ENCODE measurements around the gene KCNT2.

Gene KCNT2

DNA sequence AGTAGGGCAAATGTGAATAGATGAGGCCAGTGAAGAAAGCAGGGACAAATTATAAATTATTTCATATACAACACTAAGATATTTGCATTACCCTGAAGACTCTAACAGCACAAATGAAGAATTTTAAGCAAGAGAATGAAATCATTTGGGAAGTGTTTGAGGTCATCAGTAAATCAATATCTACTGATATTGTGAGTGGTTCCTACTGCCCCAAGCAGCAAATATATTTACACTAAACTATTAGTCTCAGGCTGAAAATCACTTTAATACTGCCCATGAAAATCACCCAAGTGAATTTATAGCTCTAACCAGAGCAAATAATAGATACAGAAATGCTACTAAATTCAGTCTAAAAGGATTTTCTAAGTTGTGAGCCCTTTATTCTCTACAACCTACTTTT is 163.6 kb downstream of the KCNT2 start:
- no peak for DNase-seq

DNA sequence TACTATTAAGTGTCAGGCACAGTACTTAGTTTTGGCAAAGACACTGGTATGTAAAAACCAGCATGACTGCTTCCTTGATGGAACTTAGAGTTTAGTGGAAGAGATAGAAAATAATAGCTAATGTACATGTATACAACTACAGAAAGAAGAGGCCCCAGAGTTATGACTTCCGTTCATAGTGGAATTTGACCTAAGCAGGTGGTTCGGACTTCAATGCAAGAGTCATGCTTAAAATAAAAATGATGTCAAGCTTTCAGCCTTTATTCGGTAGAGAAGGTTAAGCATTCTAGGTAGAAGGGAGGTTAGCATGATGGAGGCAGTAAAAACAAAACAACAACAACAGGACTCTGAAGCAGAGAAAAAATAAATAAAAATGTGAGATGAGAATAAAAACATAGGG is 165.9 kb downstream of the KCNT2 start:
- no peak for DNase-seq

DNA sequence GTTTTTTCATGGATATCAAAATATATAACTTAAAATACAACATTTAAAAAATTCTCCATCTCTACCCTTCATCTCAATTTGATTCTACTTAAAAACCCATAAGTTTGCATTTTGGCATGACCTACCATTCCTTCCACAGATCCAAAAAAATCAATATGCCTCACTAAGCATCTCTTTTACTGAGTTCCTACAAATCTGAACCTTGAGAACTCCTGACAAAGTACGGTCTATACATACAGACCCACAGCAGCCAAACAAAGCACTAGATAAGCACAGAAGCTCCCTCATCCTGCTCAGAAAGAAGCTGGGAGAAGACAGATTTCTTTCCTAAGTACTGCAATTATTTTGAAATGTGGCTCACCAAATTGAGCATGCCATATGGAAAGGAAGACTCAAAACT is 167.5 kb downstream of the KCNT2 start:
- no peak for DNase-seq

DNA sequence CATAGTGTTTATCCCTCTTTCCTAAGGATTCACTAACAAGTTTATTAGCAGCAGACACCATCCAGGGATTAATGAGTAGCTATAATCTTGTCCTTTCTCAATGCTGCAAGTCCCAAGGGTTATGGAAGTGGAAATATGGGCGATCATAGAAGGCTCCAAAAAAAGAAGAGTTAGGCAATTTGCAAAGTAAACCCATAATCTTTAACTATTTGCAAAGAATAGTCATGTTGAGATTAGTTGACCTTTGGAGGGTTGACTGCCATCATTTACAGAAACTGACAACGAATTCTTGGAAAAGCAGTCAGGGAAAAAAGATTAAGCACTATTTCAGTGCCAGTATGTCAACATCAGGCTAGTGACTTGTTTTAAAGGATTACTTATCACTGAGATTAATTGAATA is 169.9 kb downstream of the KCNT2 start:
- no peak for DNase-seq

DNA sequence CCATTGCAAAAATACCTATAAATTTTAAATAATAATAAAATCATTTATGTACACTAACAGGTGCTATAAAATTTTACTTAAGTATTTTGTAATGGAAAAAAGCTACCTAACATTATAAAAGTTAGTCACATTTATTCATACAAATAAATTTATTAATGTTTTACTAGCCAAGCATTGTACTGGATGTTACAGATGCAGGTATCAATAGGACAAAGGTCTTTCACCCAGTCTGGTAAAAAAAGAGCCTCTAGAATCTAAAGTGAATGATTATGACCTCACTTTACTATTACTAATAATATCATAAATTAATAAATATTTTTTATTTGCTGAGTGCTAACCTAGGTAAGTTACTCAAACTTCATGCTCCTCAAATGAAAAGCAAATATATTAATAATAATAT is 170.6 kb downstream of the KCNT2 start:
- DNase-seq, result no peak

DNA sequence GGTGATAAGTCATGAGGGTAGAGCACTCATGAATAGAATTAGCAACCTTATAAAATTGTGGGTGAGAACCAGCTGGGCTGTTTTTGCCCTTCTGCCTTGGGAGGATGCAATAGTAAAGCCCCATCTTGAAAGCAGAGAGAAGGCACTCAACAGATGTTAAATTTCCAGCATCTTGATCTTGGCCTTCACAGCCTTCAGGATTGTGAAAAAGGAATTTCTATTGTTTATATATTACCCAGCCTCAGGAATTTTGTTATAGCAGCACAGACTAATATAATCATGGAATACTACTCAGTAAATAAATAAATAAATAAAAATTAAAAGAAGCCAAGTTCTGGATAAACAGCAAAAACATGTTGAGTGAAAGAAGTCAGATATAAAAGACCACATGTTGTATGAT is 175.2 kb downstream of the KCNT2 start:
- no peak for DNase-seq

DNA sequence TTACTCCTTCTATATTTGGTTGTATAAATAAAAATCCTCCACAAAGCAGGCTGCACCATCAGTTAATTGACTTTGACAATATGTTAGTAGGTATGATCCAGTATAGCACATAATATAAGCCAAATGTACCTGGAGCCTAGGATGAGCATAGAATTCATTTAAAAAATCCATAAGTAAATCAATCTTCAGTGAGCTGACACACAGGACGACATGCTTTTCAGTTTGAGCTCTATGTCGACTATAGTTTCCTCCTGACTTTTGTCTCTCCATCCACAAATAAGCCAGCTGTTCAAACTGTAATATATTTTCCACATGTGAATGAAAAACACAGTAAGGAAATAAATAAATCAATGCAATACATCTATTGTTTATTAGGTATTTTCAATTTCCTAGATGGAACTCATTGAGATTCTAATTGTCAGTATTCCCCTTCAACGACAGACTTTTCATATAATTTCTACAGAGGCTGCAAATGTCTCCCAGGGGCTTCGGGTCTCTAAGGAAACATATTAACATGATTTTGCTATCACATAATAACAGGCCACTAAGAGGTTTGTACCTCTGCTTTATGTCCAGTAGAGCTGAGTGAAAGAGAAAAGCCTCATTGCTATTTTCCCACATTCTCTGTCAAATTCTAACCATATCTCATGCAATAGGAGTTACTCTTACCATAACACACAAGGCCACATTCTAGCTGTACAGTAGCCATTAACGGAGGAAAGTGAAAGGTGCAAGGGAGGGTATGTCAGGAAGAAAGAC is 180.1 kb downstream of the KCNT2 start:
- DNase-seq, result no peak

DNA sequence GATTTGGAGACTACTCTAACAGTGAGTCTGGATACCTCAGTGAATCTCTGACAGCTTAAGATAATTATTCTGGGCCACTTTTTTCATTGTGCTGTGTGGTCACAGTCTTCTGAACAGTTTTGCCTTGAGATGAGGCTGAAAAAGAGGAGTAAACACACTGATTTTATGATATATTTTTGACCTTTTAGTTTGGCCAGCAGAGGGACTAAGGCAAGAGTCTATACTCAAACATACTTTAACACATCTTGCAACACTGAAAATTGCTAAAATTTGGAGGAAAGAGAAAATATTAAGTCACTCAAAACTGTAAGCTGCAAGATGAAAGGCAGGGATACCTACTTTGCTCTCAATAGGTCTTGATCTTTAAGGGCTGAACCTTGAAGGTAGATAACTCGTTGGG is 182.7 kb downstream of the KCNT2 start:
- no peak for DNase-seq

DNA sequence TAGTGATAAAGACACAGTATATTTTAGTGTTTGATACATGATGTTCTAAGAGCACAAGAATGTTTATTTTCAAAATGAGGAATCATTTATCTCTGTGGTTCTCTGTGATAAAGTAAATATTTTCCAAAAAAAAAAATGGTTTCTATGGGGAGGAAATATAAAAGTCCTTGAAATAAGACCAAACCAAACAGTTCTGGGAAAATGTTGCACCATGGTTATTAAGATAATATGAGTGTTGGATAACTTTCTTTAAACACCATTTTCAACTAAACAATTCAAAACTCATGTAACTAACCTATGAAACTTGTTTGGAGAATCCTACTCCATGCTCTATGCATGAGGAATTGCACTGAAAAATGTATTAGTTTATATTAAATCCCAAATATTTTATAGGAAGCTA is 184.6 kb downstream of the KCNT2 start:
- DNase-seq, result no peak

DNA sequence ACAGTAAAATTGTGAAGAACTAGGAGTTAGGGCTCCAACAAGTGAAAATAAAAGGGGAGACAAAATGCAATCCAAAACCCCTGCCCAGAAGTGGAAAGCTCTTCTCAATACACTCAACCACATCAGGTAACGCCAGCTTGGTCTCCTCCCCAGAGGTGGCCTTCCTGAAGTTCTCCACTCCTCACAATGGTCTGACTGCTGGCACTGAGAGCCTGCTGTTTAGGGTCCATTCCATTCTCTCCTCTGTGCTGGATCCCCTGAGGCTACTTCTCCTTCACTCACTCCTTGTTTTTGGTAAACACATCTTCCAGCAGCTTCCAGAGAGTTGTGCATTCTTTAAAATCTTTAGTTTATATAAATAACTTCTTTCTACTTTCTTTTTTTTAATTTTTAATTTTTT is 189.5 kb downstream of the KCNT2 start:
- no peak for DNase-seq

DNA sequence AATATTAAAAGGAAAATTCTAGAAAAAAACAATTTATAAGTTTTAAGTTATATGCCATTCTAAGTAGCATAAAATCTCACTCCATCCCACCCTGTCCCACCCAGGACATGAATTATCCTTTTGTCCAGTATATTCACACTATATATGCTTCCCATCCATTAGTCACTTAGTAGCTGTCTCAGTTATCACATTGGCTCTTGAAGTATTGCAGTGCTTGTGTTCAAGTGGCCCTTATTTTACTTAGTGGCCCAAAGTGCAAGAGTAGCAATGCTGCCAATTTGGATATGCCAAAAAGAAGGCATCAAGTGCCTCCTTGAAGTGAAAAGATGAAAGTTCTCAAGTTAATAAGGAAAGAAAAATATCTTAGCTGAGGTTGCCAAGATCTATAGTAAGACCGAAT is 192.3 kb downstream of the KCNT2 start:
- DNase-seq, result no peak

DNA sequence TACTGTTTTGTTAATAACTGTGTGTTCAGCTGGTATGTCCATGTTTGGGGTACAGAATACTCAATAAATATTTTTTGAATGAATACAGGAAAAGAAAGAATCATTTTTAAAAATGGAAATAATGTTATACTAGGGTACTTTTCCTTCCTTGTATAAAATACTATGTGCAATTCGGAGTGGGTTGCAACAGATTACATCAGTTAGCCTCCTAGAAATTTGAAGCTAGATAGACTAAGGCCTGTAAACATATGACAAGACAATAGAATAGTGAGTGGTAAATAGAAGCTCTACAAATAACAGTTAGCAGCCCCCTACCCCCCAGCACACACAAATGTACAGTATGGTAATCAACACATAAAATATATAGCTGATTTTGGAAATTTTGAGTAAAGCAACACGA is 195.9 kb downstream of the KCNT2 start:
- no peak for DNase-seq

DNA sequence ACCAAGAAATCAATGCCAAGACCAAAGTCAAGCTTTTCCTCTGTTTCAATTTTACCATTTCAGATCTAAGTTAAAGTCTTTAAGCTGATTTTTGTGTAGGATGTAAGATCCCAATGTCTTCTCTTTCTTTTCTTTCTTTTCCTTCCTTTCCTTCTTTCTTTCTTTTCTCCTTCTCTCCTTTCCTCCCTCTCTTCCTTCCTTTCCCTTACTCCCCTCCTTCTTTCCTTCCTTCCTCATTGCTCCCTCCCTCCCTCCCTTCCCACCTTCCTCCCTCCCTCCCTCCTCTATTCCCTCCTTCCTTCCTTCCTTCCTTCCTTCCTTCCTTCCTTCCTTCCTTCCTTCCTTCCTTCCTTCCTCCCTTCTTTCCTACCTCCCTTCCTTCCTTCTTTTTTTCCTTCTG is 197.5 kb downstream of the KCNT2 start:
- DNase-seq, result no peak

DNA sequence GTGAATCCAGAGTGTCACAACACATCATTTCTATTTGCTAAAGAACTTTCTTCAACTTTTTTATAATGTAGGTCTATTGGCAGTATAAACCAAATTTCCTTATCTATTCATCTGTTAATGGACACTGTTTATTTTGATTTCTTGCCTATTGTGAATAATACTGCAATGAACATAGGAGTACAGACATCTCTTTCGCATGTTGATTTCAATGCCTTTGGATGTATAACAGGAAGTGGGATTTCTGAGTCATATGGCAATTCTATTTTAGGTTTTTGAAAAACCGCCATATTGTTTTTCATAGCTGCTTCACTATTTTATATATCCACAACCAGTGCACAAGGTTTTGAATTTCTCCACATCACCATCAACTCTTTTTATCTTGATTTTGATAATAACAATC is 198.7 kb downstream of the KCNT2 start:
- DNase-seq, result no peak

DNA sequence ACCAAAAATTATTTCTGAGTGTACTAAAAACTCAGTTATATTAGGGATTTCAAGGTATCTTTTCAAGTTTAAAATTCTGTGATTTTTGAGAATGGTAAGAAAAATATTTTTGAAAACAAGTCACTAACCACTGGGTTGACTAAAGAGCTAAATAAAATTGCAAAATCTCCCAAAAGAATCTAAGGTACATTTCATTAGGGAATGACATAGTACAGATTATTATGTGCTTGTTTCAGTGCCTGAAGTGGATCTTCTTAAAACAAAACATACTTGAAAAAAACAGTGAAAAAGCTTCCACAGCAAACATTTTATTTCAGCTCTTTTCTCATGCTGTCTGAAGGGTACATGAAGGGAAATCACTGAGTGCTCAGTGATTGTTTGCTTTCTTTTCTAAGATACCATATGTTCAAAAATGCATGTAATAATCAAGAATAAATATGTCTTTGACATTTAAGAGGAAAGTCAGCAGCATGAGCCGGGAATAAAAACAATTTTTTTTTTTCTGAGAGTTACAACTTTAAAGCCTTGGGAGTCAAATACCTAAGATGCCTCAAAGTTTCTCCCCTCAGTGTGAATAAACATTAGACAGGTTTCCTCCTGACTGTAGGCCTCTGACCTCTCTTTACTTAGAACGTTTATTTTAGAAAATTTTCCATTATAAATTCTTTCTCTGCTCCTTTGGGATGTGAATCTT is 200.7 kb downstream of the KCNT2 start:
- no peak for DNase-seq

DNA sequence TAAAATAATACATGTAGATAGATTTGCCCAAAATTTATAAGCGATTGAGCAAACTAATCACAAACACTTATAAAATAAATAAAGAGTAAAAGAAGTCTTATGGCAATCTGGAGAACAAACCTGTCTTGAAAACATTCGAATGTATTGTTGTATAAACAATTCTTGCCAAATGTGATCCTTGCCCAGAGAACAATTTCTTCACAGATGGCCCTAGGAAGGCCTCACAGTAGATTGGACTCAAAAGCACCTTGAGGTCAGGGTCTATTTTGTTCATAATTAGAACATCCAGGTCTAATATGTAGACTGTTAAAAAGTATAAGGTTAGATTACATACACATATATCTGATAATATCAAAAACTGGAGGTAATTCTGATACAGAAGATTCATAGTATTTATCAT is 202.4 kb downstream of the KCNT2 start:
- DNase-seq, result no peak

DNA sequence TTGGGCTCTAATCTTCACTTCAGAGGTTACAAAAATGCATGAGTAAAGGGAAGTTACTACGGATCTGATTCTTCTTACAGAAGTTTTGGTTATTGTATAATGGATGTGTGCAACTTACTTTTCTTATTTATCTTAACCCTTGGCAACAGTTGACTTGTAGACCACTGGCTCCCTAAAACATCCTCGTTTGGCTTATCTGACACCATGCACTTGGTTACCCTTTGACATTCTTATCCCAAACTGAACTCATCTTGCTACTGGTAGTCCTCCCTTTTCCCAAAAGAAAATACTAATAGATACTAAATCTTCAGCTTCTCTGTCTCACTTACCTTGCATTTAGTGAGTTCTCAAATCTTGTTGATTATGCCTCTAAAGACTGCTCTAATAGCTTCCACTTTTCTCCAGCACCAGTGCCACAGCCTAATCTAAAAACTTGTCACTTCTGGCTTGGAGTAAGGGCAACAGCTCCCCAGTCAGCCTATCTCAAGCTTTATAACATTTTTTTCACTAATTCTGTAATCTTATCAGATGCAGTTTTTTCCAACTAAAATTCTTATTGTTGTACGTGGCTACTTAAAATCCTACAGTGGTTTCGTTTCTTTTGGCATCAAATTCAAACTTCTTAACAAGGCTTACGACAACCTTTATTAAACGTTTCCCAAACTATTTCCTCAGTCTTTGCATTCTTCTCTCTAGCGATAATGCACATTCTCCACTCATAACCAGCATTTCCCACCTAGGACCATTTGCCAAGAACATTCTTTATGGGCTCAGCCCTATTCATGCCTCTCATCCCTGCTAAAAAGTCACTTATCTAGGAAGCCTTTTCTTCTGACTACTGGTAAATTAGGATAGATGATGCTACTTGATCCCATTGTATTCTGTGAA is 204.2 kb downstream of the KCNT2 start:
- no peak for DNase-seq

DNA sequence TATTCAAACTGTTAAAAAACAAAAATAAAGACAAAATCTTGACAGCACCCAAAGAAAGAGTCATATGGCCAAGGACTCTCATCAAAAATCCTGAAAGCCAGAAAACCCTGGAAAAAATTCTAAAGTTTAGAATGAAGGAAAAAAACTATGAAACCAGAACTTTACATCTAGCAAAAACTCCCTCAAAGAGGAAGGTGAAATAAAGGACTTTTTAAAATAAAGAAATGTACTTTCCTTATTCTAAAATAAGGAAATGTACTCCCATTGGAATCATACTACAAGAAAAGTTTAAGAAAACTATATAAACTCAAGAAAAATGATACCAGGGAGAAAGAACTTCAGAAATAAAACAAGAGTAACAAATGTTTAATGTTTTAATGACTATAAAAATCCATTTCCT is 206.3 kb downstream of the KCNT2 start:
- DNase-seq, result no peak

DNA sequence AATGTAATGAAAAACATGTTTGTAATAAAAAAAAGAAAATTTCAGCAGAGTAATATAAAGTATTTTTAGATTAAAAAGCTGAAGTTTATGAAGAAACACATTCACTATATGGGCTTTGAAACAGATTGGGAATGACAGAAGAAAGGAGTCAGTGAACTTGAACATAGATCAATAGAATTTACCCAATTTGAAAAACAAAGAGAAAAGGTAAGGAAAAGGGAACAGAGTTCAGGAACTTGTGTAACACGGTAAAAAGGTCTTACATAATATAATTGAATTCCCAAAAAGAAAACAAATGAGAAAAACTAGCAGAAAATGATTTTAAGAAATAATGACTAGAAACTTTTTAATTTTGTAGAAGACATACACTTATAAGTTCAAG is 206.8 kb downstream of the KCNT2 start:
- no peak for DNase-seq

DNA sequence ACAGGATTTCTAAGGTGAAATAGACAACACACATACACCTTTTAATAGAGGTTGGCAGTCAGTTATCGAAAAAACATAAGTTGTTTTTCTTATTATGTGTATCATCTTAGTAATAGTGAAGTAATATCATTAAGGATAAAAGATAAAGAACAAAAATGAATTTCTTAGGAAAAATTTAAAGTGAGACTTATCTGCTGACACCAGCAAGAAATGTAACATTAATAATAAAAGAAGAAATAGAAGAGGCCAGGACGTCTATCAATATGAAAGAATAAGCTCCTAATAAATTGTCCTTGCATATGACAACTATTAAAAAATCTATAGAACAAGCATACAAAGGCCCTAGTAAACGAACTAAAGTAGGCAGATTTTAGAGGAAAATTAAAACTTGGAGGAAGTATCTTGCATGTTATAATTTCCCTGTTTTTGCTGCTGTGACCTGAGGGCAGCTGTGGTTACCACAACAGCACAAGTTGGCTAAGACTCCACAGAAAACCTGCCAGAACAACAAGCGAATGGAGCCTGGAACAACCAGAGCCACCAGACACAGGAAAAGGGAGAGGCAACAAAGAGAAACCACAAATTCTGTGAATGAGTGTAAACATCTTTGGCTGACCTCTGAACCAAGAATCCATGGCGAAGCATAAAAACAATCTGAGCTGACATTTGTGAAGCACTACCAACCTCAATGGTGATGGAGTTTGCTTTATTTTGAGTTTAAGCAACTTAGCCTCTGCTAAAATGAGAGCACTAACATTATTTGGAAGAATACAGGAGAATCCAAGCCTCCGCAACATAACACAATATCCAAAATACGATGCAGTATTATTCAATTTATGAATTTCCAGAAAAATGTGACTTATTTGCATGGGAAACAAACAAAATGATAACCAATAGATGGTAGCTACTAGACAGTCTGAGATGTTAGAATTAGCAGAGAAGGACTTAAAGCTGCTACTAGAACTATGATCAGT is 207.5 kb downstream of the KCNT2 start:
- no peak for DNase-seq

DNA sequence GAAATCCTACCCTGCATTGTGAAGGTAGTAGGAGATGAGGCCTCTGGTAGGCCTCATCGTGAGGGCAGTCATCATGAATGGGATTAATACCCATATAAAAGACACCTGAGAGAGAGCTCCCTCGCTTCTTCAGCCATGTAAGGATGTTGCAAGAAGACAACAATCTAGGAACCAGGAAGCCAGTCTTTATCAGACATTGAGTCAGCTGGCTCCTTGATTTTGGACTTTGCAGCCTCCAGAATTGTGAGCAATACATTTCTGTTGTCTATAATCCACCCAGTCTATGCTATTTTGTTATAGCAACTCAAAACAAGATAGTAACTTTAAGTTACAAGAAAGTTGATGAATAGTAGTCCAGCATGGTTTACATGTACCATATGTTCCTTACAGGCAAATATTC is 208.5 kb downstream of the KCNT2 start:
- no peak for DNase-seq

DNA sequence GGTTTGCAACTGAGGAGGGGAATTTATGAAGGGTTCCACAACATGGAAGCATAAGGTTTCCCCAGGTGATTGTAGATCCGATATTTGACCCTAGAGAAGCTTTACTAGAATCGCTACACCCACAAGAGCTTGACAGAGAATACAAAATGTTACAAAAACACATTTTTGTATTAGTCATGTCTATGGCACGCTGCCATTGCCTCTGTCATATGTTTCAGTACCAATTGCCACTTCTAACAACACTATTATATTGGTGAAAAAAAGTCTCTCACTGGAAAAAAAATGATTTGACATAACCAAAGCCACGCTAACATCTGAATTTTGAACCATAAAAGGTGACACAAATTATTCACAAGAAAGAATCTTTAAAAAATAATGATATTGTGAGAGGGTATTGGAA is 214.5 kb downstream of the KCNT2 start:
- DNase-seq, result no peak

DNA sequence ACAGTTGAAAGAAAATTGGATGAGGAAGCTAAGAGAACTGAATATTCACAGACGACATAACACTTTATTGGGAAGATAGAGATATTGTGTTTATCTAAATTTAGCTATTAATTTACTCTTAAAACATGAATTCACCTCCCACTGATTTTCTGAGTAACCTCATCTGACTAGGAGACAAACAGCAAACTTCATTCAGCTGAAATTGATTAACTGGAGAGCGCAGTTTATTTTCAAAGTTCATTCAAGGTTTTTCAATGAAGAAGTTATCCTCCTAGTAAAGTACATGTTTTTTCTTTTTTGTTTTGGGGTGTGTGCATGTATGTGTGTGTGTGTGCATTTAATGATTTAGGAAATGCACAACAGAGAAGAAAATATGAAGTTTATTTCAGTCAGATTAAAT is 215.0 kb downstream of the KCNT2 start:
- no peak for DNase-seq
